ENCODE measurements around the gene RIT2. TPM values are rescaled to one million over a fixed set of nuclear protein-coding genes. Genes with fewer than 3 reads are reported as not detected.

The RIT2 gene
- total and polyA plus RNA-seq, 2 of the 4 experiments (the other 2 are of a cell fraction), result not detected

DNA sequence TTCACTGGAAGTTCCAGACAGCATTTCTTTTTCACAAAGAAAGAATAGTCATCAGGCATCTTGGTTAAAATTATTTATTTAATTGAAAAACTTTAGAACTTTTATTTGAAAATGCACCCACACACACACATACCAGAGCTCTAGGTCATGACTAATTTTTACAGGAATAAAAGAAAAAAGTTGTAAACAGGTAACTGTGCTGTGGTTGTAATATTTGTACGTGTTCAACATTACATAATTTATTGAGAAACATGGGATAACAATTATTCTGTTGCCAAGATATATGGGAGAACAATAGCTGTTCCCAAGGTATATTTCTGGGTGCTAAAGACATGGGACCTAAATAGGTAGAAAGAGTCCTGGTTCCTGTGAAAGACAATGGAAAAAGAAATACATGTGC lies 104.9 kb downstream of the RIT2 start:
- H4K91ac ChIP-seq (ENCODE audit: insufficient read depth, low read depth, low read length), result no peak overlapping the region
- no peak overlapping the region for H3K27ac ChIP-seq (ENCODE audit: insufficient read depth, low read length)
- TF ChIP-seq MXI1 (IDR thresholded peaks at IDR 0.05; ENCODE audit: borderline replicate concordance, low read depth, low read length) (no peak), MAZ (IDR thresholded peaks at IDR 0.05; ENCODE audit: borderline replicate concordance, low read depth, low read length) (no peak), RCOR1 (IDR thresholded peaks at IDR 0.05; ENCODE audit: insufficient replicate concordance, low read length) (no peak), SMC3 (IDR thresholded peaks at IDR 0.05; ENCODE audit: low read depth, low read length) (no peak), FOS (IDR thresholded peaks at IDR 0.05; ENCODE audit: low read depth, low read length) (no peak), POLR2A (IDR thresholded peaks at IDR 0.05; ENCODE audit: low read depth, low read length) (no peak), BHLHE40 (IDR thresholded peaks at IDR 0.05; ENCODE audit: low read depth, low read length) (no peak), RFX5 (IDR thresholded peaks at IDR 0.05; ENCODE audit: low read depth, low read length) (no peak), CEBPB (IDR thresholded peaks at IDR 0.05; ENCODE audit: low read depth, low read length) (no peak), MAFK (IDR thresholded peaks at IDR 0.05; ENCODE audit: low read depth, low read length) (no peak), CHD1 (IDR thresholded peaks at IDR 0.05; ENCODE audit: low read depth, low read length) (no peak)
- TF ChIP-seq, protein P1, sequence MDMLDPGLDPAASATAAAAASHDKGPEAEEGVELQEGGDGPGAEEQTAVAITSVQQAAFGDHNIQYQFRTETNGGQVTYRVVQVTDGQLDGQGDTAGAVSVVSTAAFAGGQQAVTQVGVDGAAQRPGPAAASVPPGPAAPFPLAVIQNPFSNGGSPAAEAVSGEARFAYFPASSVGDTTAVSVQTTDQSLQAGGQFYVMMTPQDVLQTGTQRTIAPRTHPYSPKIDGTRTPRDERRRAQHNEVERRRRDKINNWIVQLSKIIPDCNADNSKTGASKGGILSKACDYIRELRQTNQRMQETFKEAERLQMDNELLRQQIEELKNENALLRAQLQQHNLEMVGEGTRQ (IDR thresholded peaks at IDR 0.05; ENCODE audit: low read depth, low read length), result no peak
- TF ChIP-seq, protein P2, sequence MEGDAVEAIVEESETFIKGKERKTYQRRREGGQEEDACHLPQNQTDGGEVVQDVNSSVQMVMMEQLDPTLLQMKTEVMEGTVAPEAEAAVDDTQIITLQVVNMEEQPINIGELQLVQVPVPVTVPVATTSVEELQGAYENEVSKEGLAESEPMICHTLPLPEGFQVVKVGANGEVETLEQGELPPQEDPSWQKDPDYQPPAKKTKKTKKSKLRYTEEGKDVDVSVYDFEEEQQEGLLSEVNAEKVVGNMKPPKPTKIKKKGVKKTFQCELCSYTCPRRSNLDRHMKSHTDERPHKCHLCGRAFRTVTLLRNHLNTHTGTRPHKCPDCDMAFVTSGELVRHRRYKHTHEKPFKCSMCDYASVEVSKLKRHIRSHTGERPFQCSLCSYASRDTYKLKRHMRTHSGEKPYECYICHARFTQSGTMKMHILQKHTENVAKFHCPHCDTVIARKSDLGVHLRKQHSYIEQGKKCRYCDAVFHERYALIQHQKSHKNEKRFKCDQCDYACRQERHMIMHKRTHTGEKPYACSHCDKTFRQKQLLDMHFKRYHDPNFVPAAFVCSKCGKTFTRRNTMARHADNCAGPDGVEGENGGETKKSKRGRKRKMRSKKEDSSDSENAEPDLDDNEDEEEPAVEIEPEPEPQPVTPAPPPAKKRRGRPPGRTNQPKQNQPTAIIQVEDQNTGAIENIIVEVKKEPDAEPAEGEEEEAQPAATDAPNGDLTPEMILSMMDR (conservative IDR thresholded peaks at IDR 0.05; ENCODE audit: low read depth, low read length), result no peak
- H3K36me3 ChIP-seq (ENCODE audit: control insufficient read depth, insufficient read depth, low read length), result no peaks in the 10 kb centered on the region
- H2AK9ac ChIP-seq (replicated peaks; ENCODE audit: low read depth, low read length, poor library complexity), result no peak overlapping the region
- no peak for DNase-seq
- no peak overlapping the region for H3K18ac ChIP-seq (ENCODE audit: low read depth, low read length)
- no peaks in the 10 kb centered on the region for H3K4me1 ChIP-seq (ENCODE audit: control insufficient read depth, insufficient read depth, low read length)
- no peak overlapping the region for H2AFZ ChIP-seq (replicated peaks; ENCODE audit: low read length, poor library complexity)
- no peak overlapping the region for H3K4me3 ChIP-seq (ENCODE audit: insufficient read depth, low read depth, low read length)
- ATAC-seq (ENCODE audit: low read depth), result no peak
- no peak overlapping the region for H2BK120ac ChIP-seq (ENCODE audit: low read depth, low read length)
- CTCF ChIA-PET, result no interaction called here
- dilution Hi-C loops (cut with HindIII; ENCODE audit: low sequenced_read_pairs, unreplicated experiment), result no loop called here
- H2BK5ac ChIP-seq (ENCODE audit: low read depth, low read length, poor library complexity, severe bottlenecking), result no peak overlapping the region
- H3K4ac ChIP-seq (ENCODE audit: low read depth, low read length), result no peak overlapping the region
- BruUV-seq (replicated peaks), result no TSS peak
- no peak overlapping the region for H4K5ac ChIP-seq (ENCODE audit: low read depth, low read length)
- no peak overlapping the region for H3K23ac ChIP-seq (ENCODE audit: low read depth, low read length)
- H3K79me1 ChIP-seq (ENCODE audit: low read depth in 1 of 2, low read length in 2 of 2), result no peaks in the 10 kb centered on the region
- no CpG with 5 or more reads among the region's 1 CpG for WGBS, 2 experiments (ENCODE audit: extremely low coverage in 2 of 2, insufficient read length in 1 of 2)
- no peaks in the 10 kb centered on the region for H3K27me3 ChIP-seq (ENCODE audit: control insufficient read depth, insufficient read depth, low read length)
- intact Hi-C loops (cut with micrococcal nuclease), result no loop called here
- no peaks in the 10 kb centered on the region for H4K20me1 ChIP-seq (ENCODE audit: insufficient read depth, low read length)
- in situ Hi-C loops (cut with MboI; ENCODE audit: low sequenced_read_pairs), result no loop called here
- H4K8ac ChIP-seq (ENCODE audit: low read depth in 2 of 2, low read length in 2 of 2), result no peak overlapping the region
- H3K4me2 ChIP-seq (ENCODE audit: low read depth, low read length), result no peak overlapping the region
- H2BK15ac ChIP-seq (ENCODE audit: low read depth, low read length), result no peak overlapping the region
- H2BK20ac ChIP-seq (ENCODE audit: low read depth, low read length), result no peak overlapping the region
- no peaks in the 10 kb centered on the region for H3K9me3 ChIP-seq (ENCODE audit: control insufficient read depth, insufficient read depth, low read length)
- H3K9me1 ChIP-seq (ENCODE audit: insufficient read depth, low read length), result no peaks in the 10 kb centered on the region
- POLR2A ChIA-PET (ENCODE audit: unreplicated experiment), result no interaction called here
- H2AK5ac ChIP-seq (ENCODE audit: low read depth, low read length), result no peak overlapping the region
- H3K56ac ChIP-seq (ENCODE audit: extremely low read depth, insufficient read depth, low read length), result no peak overlapping the region
- H3K9ac ChIP-seq (ENCODE audit: low read depth, low read length), result no peak overlapping the region
- no peak overlapping the region for H3K14ac ChIP-seq (replicated peaks; ENCODE audit: low read depth, low read length)
